CD4-positive, alpha-beta T cell (primary cell): ENCODE results near the gene IBTK. TPM values are rescaled to one million over a fixed set of nuclear protein-coding genes. Genes with fewer than 3 reads are reported as not detected.
"Not testable (repeated sequence)": the region's sequence is repeated elsewhere in the genome, so short reads cannot be mapped to it uniquely, and the experiment has no call there.

ENCODE experiments used
- ATAC-seq: fragments of 200-7000 bp; cut with Tn5 transposase; one replicate; pipeline ENCODE4 v1.10.0; 2022; ENCODE audit warnings: mild to moderate bottlenecking; ENCODE audit not compliant: poor library complexity
- CTCF ChIA-PET: fragments of 350-600 bp; sonication (Branson Sonifier 250); formaldehyde crosslinking; loops from one replicate; lab custom pipeline; 2021; ENCODE audit warnings: antibody characterized with exemption, inconsistent platforms; lab: Charles Lee
- POLR2A ChIA-PET: fragments of 350-600 bp; sonication (Branson Sonifier 250); formaldehyde crosslinking; loops from one replicate; lab custom pipeline; 2021; ENCODE audit warnings: antibody characterized with exemption, inconsistent platforms; lab: Charles Lee
- DNase-seq, 14 experiments: peaks; one replicate each; pipeline ENCODE4 v3.0.0-alpha.2; 2013 to 2020; ENCODE audit warnings: mixed read lengths in 2 of 14
- H3K27ac ChIP-seq, 2 donors: one replicate each; pipeline versions ENCODE4 v1.5.1 to v1.7.0; 2013; ENCODE audit warnings: low read length in 2 of 2, low read depth in 1 of 2, mild to moderate bottlenecking in 1 of 2
- H3K27me3 ChIP-seq, 2 experiments: 1 replicate in 1 of 2; 2 replicates in 1 of 2; pipeline versions ENCODE4 v1.6.1 to v1.7.0; 2013; ENCODE audit warnings: low read length in 2 of 2, control low read depth in 1 of 2, mild to moderate bottlenecking in 1 of 2, moderate library complexity in 1 of 2; ENCODE audit not compliant: insufficient read depth in 2 of 2, control insufficient read depth in 1 of 2
- H3K36me3 ChIP-seq: one replicate; pipeline ENCODE4 v1.6.1; 2013; ENCODE audit warnings: low read length, control low read depth; ENCODE audit not compliant: insufficient read depth
- H3K4me1 ChIP-seq: one replicate; pipeline ENCODE4 v1.6.1; 2013; ENCODE audit warnings: low read length, control low read depth; ENCODE audit not compliant: insufficient read depth
- H3K4me3 ChIP-seq: one replicate; pipeline ENCODE4 v1.5.1; 2013; ENCODE audit warnings: mild to moderate bottlenecking, low read length, moderate library complexity
- H3K9me3 ChIP-seq, 2 experiments: 1 replicate in 1 of 2; 2 replicates in 1 of 2; pipeline versions ENCODE4 v1.6.1 to v1.7.0; 2013; ENCODE audit warnings: low read length in 2 of 2, mild to moderate bottlenecking in 2 of 2, control low read depth in 1 of 2, moderate library complexity in 1 of 2; ENCODE audit not compliant: control insufficient read depth in 1 of 2, insufficient read depth in 1 of 2
- H3K27ac Mint-ChIP-seq: one replicate; pipeline ENCODE4 v1.8.0; 2020; ENCODE audit warnings: mixed read lengths
- H3K27me3 Mint-ChIP-seq: one replicate; pipeline ENCODE4 v1.8.0; 2021; ENCODE audit warnings: mixed read lengths
- H3K36me3 Mint-ChIP-seq: one replicate; pipeline ENCODE4 v1.8.0; 2021; ENCODE audit warnings: low read depth, mixed read lengths
- H3K4me1 Mint-ChIP-seq: one replicate; pipeline ENCODE4 v1.8.0; 2021; ENCODE audit warnings: low read depth, mixed read lengths
- H3K4me3 Mint-ChIP-seq: one replicate; pipeline ENCODE4 v1.8.0; 2020; ENCODE audit warnings: mild to moderate bottlenecking, mixed read lengths
- H3K9me3 Mint-ChIP-seq: one replicate; pipeline ENCODE4 v1.8.0; 2020; ENCODE audit warnings: mixed read lengths
- CTCF ChIP-seq: fragments of 200-600 bp; IDR thresholded peaks from one replicate; pipeline ENCODE4 v1.8.0; 2022; ENCODE audit warnings: antibody characterized with exemption, mild to moderate bottlenecking
- intact Hi-C, 2 experiments: fragments of 100-400 bp; cut with DNase I in 1 of 2; cut with micrococcal nuclease in 1 of 2; formaldehyde crosslinking; loops; one replicate each; pipeline versions ENCODE4 v1.15.1 to v1.9.0; 2023 to 2025; cut with DNase I, micrococcal nuclease
- total RNA-seq, 174 experiments: library from RNA in 2 of 174; stranded (reverse) in 2 of 174; gene quantifications; one replicate each; pipeline ENCODE4 v1.2.3 and lab custom pipeline; 2021 to 2026

IBTK gene
- total RNA-seq, 2 experiments from 2014 or later = 11.0 to 11.2 TPM

- no peaks in the 10 kb centered on the region for H3K9me3 ChIP-seq
- TF ChIP-seq CTCF = no peak
- ChIA-PET POLR2A (no interaction called here), CTCF (no interaction called here)
- no peaks in the 10 kb centered on the region for H3K36me3 ChIP-seq
- H3K4me3 ChIP-seq = no peak overlapping the region
- H3K27me3 ChIP-seq = no peaks in the 10 kb centered on the region
- Mint-ChIP-seq H3K36me3 (no peaks in the 10 kb centered on the region), H3K4me1 (no peaks in the 10 kb centered on the region), H3K27me3 (peaks cover 13% of the 10 kb centered on the region), H3K4me3 (no peak overlapping the region), H3K9me3 (no peaks in the 10 kb centered on the region), H3K27ac (no peak overlapping the region)
- intact Hi-C loops = no loop called here
- no peak overlapping the region for H3K27ac ChIP-seq
- H3K4me1 ChIP-seq = no peaks in the 10 kb centered on the region
- ATAC-seq = no peak
- no peak for DNase-seq
Measured at GRCh38 chr6:82259389-82259788, 11.8 kb upstream of the IBTK start.

GRCh38 chr6:82257088-82257774 lies 9.7 kb upstream of the IBTK start:
- no peak for ATAC-seq
- no peaks in the 10 kb centered on the region for H3K36me3 Mint-ChIP-seq
- H3K4me1 ChIP-seq = no peaks in the 10 kb centered on the region
- H3K4me1 Mint-ChIP-seq = no peaks in the 10 kb centered on the region
- DNase-seq = no peak
- H3K4me3 ChIP-seq = no peak overlapping the region
- POLR2A ChIA-PET = no interaction called here
- H3K27me3 Mint-ChIP-seq = peaks cover 4% of the 10 kb centered on the region
- H3K36me3 ChIP-seq = no peaks in the 10 kb centered on the region
- H3K9me3 ChIP-seq = no peaks in the 10 kb centered on the region
- CTCF ChIA-PET = no interaction called here
- intact Hi-C loops = no loop called here
- no peak overlapping the region for H3K27ac Mint-ChIP-seq
- H3K27me3 ChIP-seq = no peaks in the 10 kb centered on the region
- TF ChIP-seq CTCF = no peak
- H3K9me3 Mint-ChIP-seq = no peaks in the 10 kb centered on the region
- no peak overlapping the region for H3K4me3 Mint-ChIP-seq
- no peak overlapping the region for H3K27ac ChIP-seq

GRCh38 chr6:82254722-82255121 lies 7.2 kb upstream of the IBTK start:
- not testable (repeated sequence) for H3K27ac Mint-ChIP-seq, H3K27ac ChIP-seq, H3K9me3 Mint-ChIP-seq, DNase-seq, H3K4me1 ChIP-seq, H3K4me3 Mint-ChIP-seq, H3K27me3 ChIP-seq, H3K27me3 Mint-ChIP-seq, H3K4me1 Mint-ChIP-seq, H3K4me3 ChIP-seq, H3K36me3 Mint-ChIP-seq, H3K36me3 ChIP-seq, ATAC-seq, H3K9me3 ChIP-seq
- ChIA-PET POLR2A (interaction anchor here (0.8 kb wide), 1 partner anchor 8 kb away, joined by 5 read pairs; no protein-coding TSS in a partner anchor), CTCF (interaction anchor here (0.5 to 1.0 kb wide), 2 partner anchors 813 to 1622 kb away, joined by 3 read pairs; partner anchors contain the start of gene DOP1A)
- intact Hi-C loops = loop anchor here in 1 of 2 experiments (5.0 kb wide), 1 partner anchor 803 kb away; no protein-coding TSS in a partner anchor
